Gastrocnemius medialis (tissue), 4 donors: ENCODE measurements around the gene LRIG3.

ENCODE experiments used
- POLR2A ChIP-seq, 2 donors: fragments of 450-650 bp; IDR thresholded peaks; one replicate each; pipeline ENCODE4 v1.6.1; 2017; ENCODE audit warnings: antibody characterized with exemption in 2 of 2, mild to moderate bottlenecking in 2 of 2, moderate library complexity in 2 of 2
- TF ChIP-seq, protein P1 (sequence below), 5 experiments: fragments of 450-650 bp in 3 of 5; fragments of 200-600 bp in 2 of 5; sonication (generic) in 2 of 5; IDR thresholded peaks in 4 of 5; conservative IDR thresholded peaks in 1 of 5; 1 replicate in 4 of 5; 2 replicates in 1 of 5; pipeline ENCODE4 v1.5.1; 2016 to 2019; ENCODE audit warnings: antibody characterized with exemption in 5 of 5, mild to moderate bottlenecking in 3 of 5, moderate library complexity in 3 of 5

- TF ChIP-seq POLR2A (IDR thresholded peaks at IDR 0.05), result no peak
- TF ChIP-seq, protein P1, sequence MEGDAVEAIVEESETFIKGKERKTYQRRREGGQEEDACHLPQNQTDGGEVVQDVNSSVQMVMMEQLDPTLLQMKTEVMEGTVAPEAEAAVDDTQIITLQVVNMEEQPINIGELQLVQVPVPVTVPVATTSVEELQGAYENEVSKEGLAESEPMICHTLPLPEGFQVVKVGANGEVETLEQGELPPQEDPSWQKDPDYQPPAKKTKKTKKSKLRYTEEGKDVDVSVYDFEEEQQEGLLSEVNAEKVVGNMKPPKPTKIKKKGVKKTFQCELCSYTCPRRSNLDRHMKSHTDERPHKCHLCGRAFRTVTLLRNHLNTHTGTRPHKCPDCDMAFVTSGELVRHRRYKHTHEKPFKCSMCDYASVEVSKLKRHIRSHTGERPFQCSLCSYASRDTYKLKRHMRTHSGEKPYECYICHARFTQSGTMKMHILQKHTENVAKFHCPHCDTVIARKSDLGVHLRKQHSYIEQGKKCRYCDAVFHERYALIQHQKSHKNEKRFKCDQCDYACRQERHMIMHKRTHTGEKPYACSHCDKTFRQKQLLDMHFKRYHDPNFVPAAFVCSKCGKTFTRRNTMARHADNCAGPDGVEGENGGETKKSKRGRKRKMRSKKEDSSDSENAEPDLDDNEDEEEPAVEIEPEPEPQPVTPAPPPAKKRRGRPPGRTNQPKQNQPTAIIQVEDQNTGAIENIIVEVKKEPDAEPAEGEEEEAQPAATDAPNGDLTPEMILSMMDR (IDR thresholded peaks at IDR 0.05 in 4 of 5, conservative IDR thresholded peaks at IDR 0.05 in 1 of 5), result no peak
Measured at GRCh38 chr12:58844161-58844560, 76.1 kb downstream of the LRIG3 start.
